ENCODE data around the gene HAUS2.
A peak's percentile ranks its signal among the peaks of the same experiment; 100 is the strongest.
"Not testable (repeated sequence)": the region's sequence is repeated elsewhere in the genome, so short reads cannot be mapped to it uniquely, and the experiment has no call there.

Gene HAUS2

DNA sequence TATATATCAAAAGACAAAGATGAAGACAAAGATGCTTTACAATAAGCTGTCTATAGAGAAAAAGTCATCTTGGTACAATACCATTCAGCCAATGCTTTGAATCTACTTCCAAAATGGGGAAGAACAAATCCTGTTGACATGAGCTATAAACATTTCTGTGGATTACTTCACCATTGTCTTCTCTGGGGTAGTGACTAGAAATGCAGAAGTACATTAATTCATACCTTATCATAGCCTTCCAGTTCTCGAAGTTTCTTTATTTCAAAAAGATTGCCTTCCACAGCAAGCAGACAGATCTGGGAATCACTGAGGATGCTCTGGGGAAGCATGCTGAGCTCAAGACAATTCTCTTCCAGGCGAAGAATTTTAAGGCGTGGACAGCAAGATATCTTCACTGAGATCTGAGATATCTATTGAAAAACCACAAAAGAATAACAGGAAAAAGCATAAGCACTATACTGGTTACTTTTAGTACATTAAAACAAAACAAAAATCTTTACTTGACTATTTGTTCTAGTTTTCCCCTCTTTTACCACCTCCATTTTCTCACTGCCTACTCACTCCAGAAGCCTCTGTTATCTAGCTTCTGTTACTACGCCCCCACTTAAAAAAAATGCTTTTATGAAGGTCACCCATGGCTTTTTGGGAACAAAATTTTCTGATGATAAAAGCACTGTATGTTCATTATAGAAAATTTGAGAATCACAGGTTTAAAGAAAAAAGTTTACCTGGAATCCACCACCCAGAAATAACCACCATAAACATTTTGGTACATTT, 3.6 kb upstream of the HAUS2 start:
- DNase-seq (ENCODE audit: low read depth): no peak
- H3K4me3 ChIP-seq (ENCODE audit: low read depth, low read length): no peak overlapping the region
- TF ChIP-seq CTCF (IDR thresholded peaks at IDR 0.05; ENCODE audit: insufficient read depth, low read depth, low read length, missing control alignments): no peak

DNA sequence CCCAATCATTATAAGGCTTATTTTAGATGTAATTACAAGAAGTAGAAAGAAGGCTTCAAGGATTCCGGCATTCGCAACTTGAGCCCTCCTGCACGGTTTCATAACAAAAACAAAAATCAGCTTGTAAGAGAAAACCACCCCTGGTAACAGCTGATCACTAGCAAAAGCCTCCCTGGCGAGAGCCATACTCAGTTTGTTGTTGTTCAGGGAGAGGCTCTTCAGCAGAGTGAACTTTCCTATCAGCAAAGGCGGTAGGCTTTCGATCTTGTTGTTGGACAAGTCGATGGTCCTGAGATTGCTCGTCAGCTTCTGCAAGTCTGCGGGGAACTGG, 755 bp upstream of the HAUS2 start:
- TF ChIP-seq CTCF (IDR thresholded peaks at IDR 0.05; ENCODE audit: insufficient read depth, low read depth, low read length, missing control alignments): no peak
- DNase-seq (ENCODE audit: low read depth): no peak

DNA sequence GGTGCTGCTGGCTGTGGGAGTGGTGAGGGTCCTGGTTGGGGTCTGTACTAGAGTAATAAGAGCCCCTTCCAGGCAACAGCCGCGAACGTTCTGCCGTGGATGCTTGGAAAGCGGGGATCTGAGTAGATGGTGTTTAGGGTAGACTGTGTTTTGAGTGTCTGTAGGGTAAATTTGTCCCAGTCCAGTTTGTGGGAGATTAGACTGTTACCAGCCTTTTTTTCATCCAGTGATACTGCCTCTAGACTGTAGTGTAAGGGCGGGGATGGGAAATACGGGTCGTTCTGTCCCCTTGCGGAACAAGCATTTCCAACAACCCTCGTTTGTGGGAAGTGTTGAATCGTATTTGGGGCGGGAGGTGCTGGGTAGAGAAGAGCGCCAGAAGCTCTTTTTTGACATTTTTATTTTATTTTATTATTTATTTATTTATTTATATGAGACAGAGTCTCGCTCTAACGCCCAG, 424 bp downstream of the HAUS2 start:
- peak overlapping the region; percentile 92 for H3K4me3 ChIP-seq (ENCODE audit: low read depth, low read length)
- TF ChIP-seq CTCF (IDR thresholded peaks at IDR 0.05; ENCODE audit: insufficient read depth, low read depth, low read length, missing control alignments): no peak
- peak; percentile 51 for DNase-seq (ENCODE audit: low read depth)

More for the DNA sequence above, 755 bp upstream of the HAUS2 start:
- peak overlapping the region; percentile 92 for H3K4me3 ChIP-seq (ENCODE audit: low read depth, low read length)

DNA sequence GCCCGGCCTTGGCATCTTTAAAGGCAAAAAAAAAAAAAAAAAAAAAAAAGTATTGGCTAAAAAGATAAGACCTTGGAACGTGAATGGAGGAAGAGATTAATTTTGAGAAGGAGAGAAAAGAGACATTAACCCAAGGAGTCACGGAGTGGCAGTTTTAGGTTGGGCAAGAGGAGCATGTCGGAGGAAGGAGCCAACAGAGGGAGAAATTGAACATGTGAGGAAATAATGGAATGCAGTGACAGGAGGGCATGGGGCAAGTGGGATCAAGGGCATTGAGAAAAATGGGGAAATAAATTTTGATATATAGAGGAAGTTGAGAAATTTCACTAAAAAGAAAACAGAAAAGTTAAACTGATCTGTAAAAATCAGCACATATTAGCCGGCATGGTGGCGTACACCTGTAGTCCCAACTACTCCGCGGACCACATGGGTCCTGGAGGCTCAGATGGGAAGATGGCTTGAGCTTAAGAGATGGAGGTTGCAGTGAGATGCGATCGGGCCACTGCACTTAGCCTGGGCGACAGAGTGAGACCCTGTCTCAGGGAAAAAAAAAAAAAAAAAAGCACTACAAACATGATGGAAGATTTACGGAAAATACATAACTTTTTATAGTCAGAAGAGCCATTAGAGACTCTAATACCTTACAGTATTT, 1.2 kb downstream of the HAUS2 start:
- DNase-seq (ENCODE audit: low read depth): no peak
- TF ChIP-seq CTCF (IDR thresholded peaks at IDR 0.05; ENCODE audit: insufficient read depth, low read depth, low read length, missing control alignments): no peak
- H3K4me3 ChIP-seq (ENCODE audit: low read depth, low read length): peak overlapping the region; percentile 92

DNA sequence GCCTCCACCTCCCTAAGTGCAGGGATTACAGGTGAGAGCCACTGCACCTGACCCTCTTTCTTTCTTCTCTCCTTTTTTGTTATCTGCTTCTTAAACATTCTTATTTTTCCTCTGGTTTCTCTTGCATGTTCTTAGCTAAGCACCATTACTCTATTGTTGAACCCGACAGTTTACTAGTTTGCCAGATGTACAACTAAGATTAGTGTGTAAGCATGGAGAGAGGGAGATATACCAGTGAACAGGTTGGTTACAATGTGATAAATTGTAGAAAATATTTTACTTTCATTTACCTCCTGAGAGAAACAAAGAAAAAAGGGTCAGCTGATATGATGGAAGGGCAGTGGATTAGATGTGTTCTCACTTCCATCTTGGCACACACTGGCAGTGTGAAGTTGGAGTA, 4.9 kb downstream of the HAUS2 start:
- H3K4me3 ChIP-seq (ENCODE audit: low read depth, low read length): no peak overlapping the region
- DNase-seq (ENCODE audit: low read depth): no peak
- no peak for TF ChIP-seq CTCF (IDR thresholded peaks at IDR 0.05; ENCODE audit: insufficient read depth, low read depth, low read length, missing control alignments)

DNA sequence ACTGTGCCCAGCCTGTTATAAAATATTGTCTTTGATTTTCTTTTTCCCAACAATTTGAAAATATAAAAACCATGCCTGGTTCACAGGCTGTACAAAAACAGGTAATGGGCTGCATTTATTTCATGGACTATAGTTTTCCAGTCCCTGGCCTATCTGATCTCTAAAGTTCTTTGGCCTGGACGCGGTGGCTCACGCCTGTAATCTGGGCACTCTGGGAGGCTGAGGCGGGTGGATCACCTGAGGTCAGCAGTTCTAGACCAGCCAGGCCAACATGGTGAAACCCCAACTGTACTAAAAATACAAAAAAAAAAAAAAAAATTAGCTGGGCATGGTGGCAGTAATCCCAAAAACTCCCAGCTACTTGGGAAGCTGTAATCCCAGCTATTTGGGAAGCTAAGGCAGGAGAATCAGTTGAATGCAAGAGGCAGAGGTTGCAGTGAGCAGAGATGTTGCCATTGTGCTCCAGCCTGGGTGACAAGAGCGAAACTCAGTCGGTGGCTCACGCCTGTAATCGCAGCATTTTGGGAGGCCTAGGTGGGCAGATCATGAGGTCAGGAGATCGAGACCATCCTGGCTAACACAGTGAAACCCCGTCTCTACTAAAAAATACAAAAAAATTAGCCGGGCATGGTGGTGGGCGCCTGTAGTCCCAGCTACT, 8.0 kb downstream of the HAUS2 start:
- not testable (repeated sequence) for H3K4me3 ChIP-seq (ENCODE audit: low read depth, low read length); DNase-seq (ENCODE audit: low read depth)

DNA sequence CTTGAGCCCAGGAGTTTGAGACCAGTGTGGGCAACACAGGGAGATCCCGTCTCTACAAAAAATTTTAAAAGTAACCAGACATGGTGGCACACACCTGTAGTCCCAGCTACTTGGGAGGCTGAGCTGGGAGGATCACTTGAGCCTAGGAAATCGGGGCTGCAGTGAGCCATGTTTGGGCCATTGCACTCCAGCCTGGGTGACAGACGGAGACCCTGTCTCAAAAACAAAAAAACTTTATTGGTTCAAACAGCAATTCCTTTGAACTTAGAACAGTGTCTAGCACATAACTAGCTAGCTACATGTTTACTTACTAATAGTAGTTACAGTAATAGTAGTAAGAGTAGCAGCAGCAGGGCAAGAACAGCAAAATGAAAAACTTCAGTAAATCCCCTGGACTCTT, 10.1 kb downstream of the HAUS2 start:
- no peak overlapping the region for H3K4me3 ChIP-seq (ENCODE audit: low read depth, low read length)
- no peak for TF ChIP-seq CTCF (IDR thresholded peaks at IDR 0.05; ENCODE audit: insufficient read depth, low read depth, low read length, missing control alignments)
- DNase-seq (ENCODE audit: low read depth): no peak
